NCI-H510A (cell line): ENCODE measurements around the gene LCE2B.

ENCODE experiments used
- DNase-seq: peaks from one replicate; lab custom pipeline; 2025; lab: John Stamatoyannopoulos, UW

LCE2B gene

DNA sequence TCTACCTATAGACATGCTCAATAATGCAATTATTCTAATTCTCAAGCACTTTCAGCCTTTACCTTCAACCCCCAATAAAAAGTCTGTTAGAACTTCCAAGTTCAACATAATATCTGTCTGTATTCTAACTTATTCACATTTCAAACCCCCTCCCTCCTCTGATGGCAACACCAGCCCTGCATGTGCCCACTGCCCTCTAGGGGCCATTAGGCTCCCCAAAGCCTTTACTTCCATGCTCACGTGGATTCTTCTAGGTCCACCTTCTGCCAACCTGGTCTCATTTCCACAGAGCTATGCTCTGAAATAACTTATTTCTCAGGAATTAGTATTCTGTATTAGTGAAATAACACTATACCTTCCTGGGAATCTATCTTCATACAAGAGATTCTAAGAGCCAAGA lies 49.7 kb downstream of the LCE2B start:
- no peak for DNase-seq
